Fibroblast of villous mesenchyme (primary cell): ENCODE measurements around the gene PXDC1. TPM values are rescaled to one million over a fixed set of nuclear protein-coding genes. Genes with fewer than 3 reads are reported as not detected.

Experiments used
- DNase-seq: peaks from one replicate; pipeline ENCODE4 v3.0.0-alpha.2; 2010; ENCODE audit warnings: low read depth
- H3K4me3 ChIP-seq: 2 replicates; pipeline ENCODE4 v1.5.1; 2011; ENCODE audit warnings: low read depth, mild to moderate bottlenecking, low read length
- CTCF ChIP-seq: IDR thresholded peaks from 2 replicates; pipeline ENCODE4 v1.5.1; 2012; ENCODE audit warnings: low read depth, mild to moderate bottlenecking, low read length; ENCODE audit not compliant: insufficient read depth
- total RNA-seq: library from RNA; depleted of rRNA; stranded (reverse); fragments of >200 nt; gene quantifications from 2 replicates; pipeline ENCODE4 v1.2.3, GENCODE V29; 2012

The PXDC1 gene
- total RNA-seq, 1 donor, result 92.4 TPM

GRCh38 chr6:3733321-3733925, 18.1 kb downstream of the PXDC1 start:
- TF ChIP-seq CTCF, result no peak
- no peak overlapping the region for H3K4me3 ChIP-seq
- no peak for DNase-seq

GRCh38 chr6:3732345-3733141, 19.0 kb downstream of the PXDC1 start:
- peak; percentile 90 for TF ChIP-seq CTCF
- DNase-seq, result peak; percentile 73
- no peak overlapping the region for H3K4me3 ChIP-seq

- no peak for TF ChIP-seq CTCF
- DNase-seq, result no peak
- H3K4me3 ChIP-seq, result no peak overlapping the region
These were observed 19.8 kb downstream of the PXDC1 start for GRCh38 chr6:3731700-3732099.

- TF ChIP-seq CTCF, result no peak
- no peak for DNase-seq
- no peak overlapping the region for H3K4me3 ChIP-seq
These were observed 21.7 kb downstream of the PXDC1 start for GRCh38 chr6:3729603-3730344.

- no peak for TF ChIP-seq CTCF
- no peak for DNase-seq
- H3K4me3 ChIP-seq, result no peak overlapping the region
These were observed 23.9 kb downstream of the PXDC1 start for GRCh38 chr6:3727593-3728108.

- H3K4me3 ChIP-seq, result no peak overlapping the region
- no peak for TF ChIP-seq CTCF
- DNase-seq, result no peak
These were observed 24.5 kb downstream of the PXDC1 start for GRCh38 chr6:3727036-3727435.
